IMR-90 (cell line): ENCODE data around the gene SNX33. TPM values are rescaled to one million over a fixed set of nuclear protein-coding genes. Genes with fewer than 3 reads are reported as not detected.

Experiments
- ATAC-seq: fragments of 200-7000 bp; cut with Tn5 transposase; 2 replicates; pipeline ENCODE4 v1.9.1; 2020; ENCODE audit warnings: low read depth, mild to moderate bottlenecking, moderate library complexity
- BruUV-seq: library from RNA; stranded (reverse); fragments of 400-500 nt; replicated peaks from 2 replicates; lab custom pipeline; 2021; lab: Mats Ljungman, UMichigan
- CTCF ChIA-PET: fragments of 300-600 bp; formaldehyde crosslinking; extraction: SDS; loops from one replicate; lab custom pipeline; 2021; ENCODE audit warnings: antibody characterized with exemption; lab: Yijun Ruan, JAX
- POLR2A ChIA-PET: fragments of 300-600 bp; sonication (Branson Sonifier 250); formaldehyde crosslinking; loops from one replicate; lab custom pipeline; 2022; ENCODE audit warnings: antibody characterized with exemption; ENCODE audit not compliant: unreplicated experiment; lab: Charles Lee
- DNase-seq: peaks from one replicate; pipeline ENCODE4 v3.0.0; 2013
- H2AFZ ChIP-seq: replicated peaks from 2 replicates; pipeline ENCODE3; 2013; ENCODE audit warnings: low read length, mild to moderate bottlenecking; ENCODE audit not compliant: poor library complexity
- H2AK5ac ChIP-seq: 2 replicates; pipeline ENCODE4 v1.6.1; 2013; ENCODE audit warnings: low read depth, low read length, inconsistent platforms
- H2AK9ac ChIP-seq: replicated peaks from 2 replicates; pipeline ENCODE3; 2013; ENCODE audit warnings: mild to moderate bottlenecking, low read depth, low read length, moderate library complexity; ENCODE audit not compliant: poor library complexity
- H2BK120ac ChIP-seq: 2 replicates; pipeline ENCODE4 v1.6.1; 2013; ENCODE audit warnings: low read depth, low read length, inconsistent platforms
- H2BK15ac ChIP-seq: 3 replicates; pipeline ENCODE4 v1.6.1; 2013; ENCODE audit warnings: low read depth, low read length, inconsistent platforms
- H2BK20ac ChIP-seq: 2 replicates; pipeline ENCODE4 v1.6.1; 2013; ENCODE audit warnings: low read depth, mild to moderate bottlenecking, inconsistent platforms, low read length, moderate library complexity
- H2BK5ac ChIP-seq: 2 replicates; pipeline ENCODE4 v1.6.1; 2013; ENCODE audit warnings: mild to moderate bottlenecking, low read depth, low read length, inconsistent platforms; ENCODE audit not compliant: poor library complexity, severe bottlenecking
- H3K14ac ChIP-seq: replicated peaks from 2 replicates; pipeline ENCODE4 v1.6.1; 2013; ENCODE audit warnings: low read depth, low read length, inconsistent platforms
- H3K18ac ChIP-seq: 2 replicates; pipeline ENCODE4 v1.6.1; 2013; ENCODE audit warnings: low read depth, low read length, control low read depth
- H3K23ac ChIP-seq: 2 replicates; pipeline ENCODE4 v1.6.1; 2013; ENCODE audit warnings: low read depth, low read length, inconsistent platforms
- H3K27ac ChIP-seq: 2 replicates; pipeline ENCODE4 v1.5.1; 2013; ENCODE audit warnings: mild to moderate bottlenecking, control low read depth, low read length; ENCODE audit not compliant: insufficient read depth
- H3K27me3 ChIP-seq: 2 replicates; pipeline ENCODE4 v1.6.1; 2013; ENCODE audit warnings: low read length; ENCODE audit not compliant: control insufficient read depth, insufficient read depth
- H3K36me3 ChIP-seq: 2 replicates; pipeline ENCODE4 v1.6.1; 2013; ENCODE audit warnings: low read length, mixed read lengths; ENCODE audit not compliant: control insufficient read depth, insufficient read depth
- H3K4ac ChIP-seq: 2 replicates; pipeline ENCODE4 v1.6.1; 2013; ENCODE audit warnings: low read depth, low read length, inconsistent platforms
- H3K4me1 ChIP-seq: 2 replicates; pipeline ENCODE4 v1.6.1; 2013; ENCODE audit warnings: low read length, mixed read lengths; ENCODE audit not compliant: control insufficient read depth, insufficient read depth
- H3K4me2 ChIP-seq: 2 replicates; pipeline ENCODE4 v1.6.1; 2013; ENCODE audit warnings: low read depth, mild to moderate bottlenecking, control low read depth, low read length, moderate library complexity
- H3K4me3 ChIP-seq: 2 replicates; pipeline ENCODE4 v1.5.1; 2013; ENCODE audit warnings: low read depth, mild to moderate bottlenecking, control low read depth, low read length, moderate library complexity; ENCODE audit not compliant: insufficient read depth
- H3K56ac ChIP-seq: 2 replicates; pipeline ENCODE4 v1.6.1; 2013; ENCODE audit warnings: low read length, inconsistent platforms; ENCODE audit not compliant: insufficient read depth; ENCODE audit errors: extremely low read depth
- H3K79me1 ChIP-seq, 2 experiments: 2 replicates each; pipeline ENCODE4 v1.6.1; 2013; ENCODE audit warnings: low read length in 2 of 2, inconsistent platforms in 1 of 2, low read depth in 1 of 2
- H3K9ac ChIP-seq: 2 replicates; pipeline ENCODE4 v1.6.1; 2013; ENCODE audit warnings: low read depth, low read length, control low read depth
- H3K9me1 ChIP-seq: 2 replicates; pipeline ENCODE4 v1.6.1; 2013; ENCODE audit warnings: low read length, inconsistent platforms; ENCODE audit not compliant: insufficient read depth
- H3K9me3 ChIP-seq: 2 replicates; pipeline ENCODE4 v1.6.1; 2013; ENCODE audit warnings: low read length; ENCODE audit not compliant: control insufficient read depth, insufficient read depth
- H4K20me1 ChIP-seq: 2 replicates; pipeline ENCODE4 v1.6.1; 2013; ENCODE audit warnings: low read length, inconsistent platforms; ENCODE audit not compliant: insufficient read depth
- H4K5ac ChIP-seq: 2 replicates; pipeline ENCODE4 v1.6.1; 2013; ENCODE audit warnings: mild to moderate bottlenecking, low read depth, low read length, control low read depth
- H4K8ac ChIP-seq, 2 experiments: 2 replicates each; pipeline ENCODE4 v1.6.1; 2013; ENCODE audit warnings: low read depth in 2 of 2, low read length in 2 of 2, control low read depth in 1 of 2, inconsistent platforms in 1 of 2
- H4K91ac ChIP-seq: 2 replicates; pipeline ENCODE4 v1.6.1; 2013; ENCODE audit warnings: low read depth, low read length, inconsistent platforms; ENCODE audit not compliant: insufficient read depth
- ELK1 ChIP-seq: fragments of 150-350 bp; IDR thresholded peaks from 2 replicates; pipeline ENCODE4 v1.6.1; 2016; ENCODE audit warnings: low read depth, mild to moderate bottlenecking, low read length, moderate library complexity, borderline replicate concordance
- POLR2A ChIP-seq: IDR thresholded peaks from 2 replicates; pipeline ENCODE4 v1.6.1; 2012; ENCODE audit warnings: mild to moderate bottlenecking, low read depth, low read length
- RCOR1 ChIP-seq: IDR thresholded peaks from 2 replicates; pipeline ENCODE4 v1.6.1; 2012; ENCODE audit warnings: mild to moderate bottlenecking, low read length, improper control_type of control experiment; ENCODE audit not compliant: insufficient replicate concordance
- RFX5 ChIP-seq: IDR thresholded peaks from 2 replicates; pipeline ENCODE4 v1.8.0; 2012; ENCODE audit warnings: low read depth, mild to moderate bottlenecking, low read length, moderate library complexity
- SMC3 ChIP-seq: fragments of 150-350 bp; IDR thresholded peaks from 2 replicates; pipeline ENCODE4 v1.6.1; 2016; ENCODE audit warnings: low read depth, mild to moderate bottlenecking, antibody characterized with exemption, low read length, moderate library complexity
- USF2 ChIP-seq: fragments of 150-350 bp; IDR thresholded peaks from 2 replicates; pipeline ENCODE4 v1.6.1; 2017; ENCODE audit warnings: mild to moderate bottlenecking, antibody characterized with exemption, low read length, low read depth
- WGBS, 2 experiments: methylation state at CpG; one replicate each; pipeline versions ENCODE4 v1.1.5 to v1.1.7; 2013; ENCODE audit warnings: missing lambda C conversion rate in 2 of 2; ENCODE audit not compliant: insufficient read length in 1 of 2; ENCODE audit errors: extremely low coverage in 2 of 2; 5-methylcytosine and 5-hydroxymethylcytosine counted together
- dilution Hi-C: fragments of 300-500 bp; cut with HindIII; formaldehyde crosslinking; loops from one replicate; pipeline ENCODE4 v1.14.3; 2018; ENCODE audit warnings: low sequenced_read_pairs; ENCODE audit not compliant: unreplicated experiment
- in situ Hi-C: fragments of 300-500 bp; cut with MboI; formaldehyde crosslinking; loops from 3 replicates; pipeline ENCODE4 v1.14.3; 2019; ENCODE audit warnings: low sequenced_read_pairs, inconsistent platforms, mixed read lengths
- intact Hi-C: fragments of 100-400 bp; cut with micrococcal nuclease; formaldehyde crosslinking; loops from 2 replicates; pipeline ENCODE4 v1.10.0; 2022
- polyA plus RNA-seq, 3 experiments: library from polyadenylated mRNA; depleted of rRNA; stranded (reverse); fragments of >200 nt; gene quantifications; 2 replicates each; pipeline ENCODE4 v1.2.3, GENCODE V29; 2012; ENCODE audit warnings: low replicate concordance in 1 of 3
- total RNA-seq: library from RNA; depleted of rRNA; stranded (reverse); fragments of >200 nt; gene quantifications from 2 replicates; pipeline ENCODE4 v1.2.3, GENCODE V29; 2012

The SNX33 gene
- total and polyA plus RNA-seq, 2 of the 4 experiments (the other 2 are of a cell fraction), result 12.7 to 14.6 TPM

- no peaks in the 10 kb centered on the region for H3K9me3 ChIP-seq
- H4K8ac ChIP-seq, result peak overlapping the region in 1 of 2 experiments; percentile 56; a peak in 2 of 4 replicates
- H3K9ac ChIP-seq, result no peak overlapping the region
- peak overlapping the region; percentile 58; the same call in 1 of the 2 replicates for H3K14ac ChIP-seq
- peaks cover 2% of the 10 kb centered on the region; the same call in 1 of the 2 replicates for H3K36me3 ChIP-seq
- H2AFZ ChIP-seq, result no peak overlapping the region
- no peak overlapping the region for H3K18ac ChIP-seq
- in situ Hi-C loops, result no loop called here
- peak overlapping the region; percentile 68 for H2BK5ac ChIP-seq
- no peak overlapping the region for H2BK20ac ChIP-seq
- intact Hi-C loops, result loop anchor here (2.0 kb wide), 2 partner anchors 37 to 107 kb away; no protein-coding TSS in a partner anchor
- CTCF ChIA-PET, result no interaction called here
- no peak overlapping the region for H3K23ac ChIP-seq
- H4K20me1 ChIP-seq, result peaks cover 8% of the 10 kb centered on the region; the same call in 1 of the 2 replicates
- ATAC-seq (no peak), DNase-seq (no peak)
- H4K91ac ChIP-seq, result peak overlapping the region; percentile 33; the same call in 1 of the 2 replicates
- WGBS, 2 experiments, result 80% methylated on average over 1 of the region's 7 CpGs; no CpG with 5 or more reads in 1 of the 2 experiments
- POLR2A ChIA-PET, result no interaction called here
- H3K4me2 ChIP-seq, result no peak overlapping the region
- no peak overlapping the region for H3K27ac ChIP-seq
- H2AK9ac ChIP-seq, result peak overlapping the region; percentile 84
- no peak overlapping the region for H4K5ac ChIP-seq
- BruUV-seq, result no TSS peak
- no peak overlapping the region for H3K4me3 ChIP-seq
- peaks cover 11 to 64% of the 10 kb centered on the region in 2 experiments for H3K79me1 ChIP-seq
- H3K27me3 ChIP-seq, result no peaks in the 10 kb centered on the region
- H2AK5ac ChIP-seq, result peak overlapping the region; percentile 95
- TF ChIP-seq SMC3, result no peak
- peak; percentile 51 for TF ChIP-seq RCOR1
- TF ChIP-seq ELK1, result no peak
- TF ChIP-seq POLR2A, result no peak
- no peak for TF ChIP-seq USF2
- no peak for TF ChIP-seq RFX5
- H3K56ac ChIP-seq, result 0 out of 2 replicates have a peak overlapping the region, but pooled peaks have one; percentile 3
- peak overlapping the region; percentile 64 for H3K4ac ChIP-seq
- peaks cover 34% of the 10 kb centered on the region for H3K4me1 ChIP-seq
- peak overlapping the region; percentile 59; the same call in 2 of the 3 replicates for H2BK15ac ChIP-seq
- H3K9me1 ChIP-seq, result peaks cover 6% of the 10 kb centered on the region
- dilution Hi-C loops, result no loop called here
- H2BK120ac ChIP-seq, result peak overlapping the region; percentile 66
Measured at GRCh38 chr15:75695634-75696310, 48.1 kb downstream of the SNX33 start.
